PC-9 (cell line): ENCODE measurements around the gene GTF2F2. TPM values are rescaled to one million over a fixed set of nuclear protein-coding genes. Genes with fewer than 3 reads are reported as not detected.

Experiments
- BruUV-seq: library from RNA; stranded (reverse); fragments of 400-500 nt; replicated peaks from 2 replicates; lab custom pipeline; 2021; lab: Mats Ljungman, UMichigan
- CTCF ChIA-PET: fragments of 300-600 bp; sonication (Branson Sonifier 250); formaldehyde crosslinking; loops from one replicate; lab custom pipeline; 2022; ENCODE audit warnings: antibody characterized with exemption; lab: Charles Lee
- POLR2A ChIA-PET: fragments of 300-600 bp; sonication (Branson Sonifier 250); formaldehyde crosslinking; loops from one replicate; lab custom pipeline; 2022; ENCODE audit warnings: antibody characterized with exemption; ENCODE audit not compliant: unreplicated experiment; lab: Charles Lee
- DNase-seq, 2 experiments: peaks; one replicate each; pipeline versions ENCODE4 v3.0.0 to v3.0.0-alpha.2; 2015 to 2022; ENCODE audit warnings: mixed read lengths in 1 of 2
- H2AFZ ChIP-seq: fragments of 200-600 bp; sonication (generic); 2 replicates; pipeline ENCODE4 v1.8.1; 2017; ENCODE audit warnings: antibody characterized with exemption
- H3F3A ChIP-seq: fragments of 200-600 bp; sonication (generic); 2 replicates; pipeline ENCODE4 v1.8.1; 2017; ENCODE audit warnings: antibody characterized with exemption, mild to moderate bottlenecking, low read depth; ENCODE audit not compliant: insufficient read depth
- H3K27ac ChIP-seq: fragments of 200-600 bp; sonication (generic); 2 replicates; pipeline ENCODE4 v1.6.1; 2016; ENCODE audit warnings: mixed run types
- H3K27me3 ChIP-seq: fragments of 200-600 bp; sonication (generic); 2 replicates; pipeline ENCODE4 v1.6.1; 2016; ENCODE audit warnings: low read depth, mixed run types; ENCODE audit not compliant: insufficient read depth
- H3K36me3 ChIP-seq: fragments of 200-600 bp; sonication (generic); 2 replicates; pipeline ENCODE4 v1.6.1; 2016; ENCODE audit warnings: low read depth, mixed run types
- H3K4me1 ChIP-seq: fragments of 200-600 bp; sonication (generic); replicated peaks from 2 replicates; pipeline ENCODE4 v1.6.1; 2016; ENCODE audit warnings: mixed run types; ENCODE audit not compliant: insufficient read depth
- H3K4me2 ChIP-seq: fragments of 200-600 bp; sonication (generic); 2 replicates; pipeline ENCODE4 v1.6.1; 2017; ENCODE audit warnings: mixed run types
- H3K4me3 ChIP-seq: fragments of 200-600 bp; sonication (generic); 2 replicates; pipeline ENCODE4 v1.6.1; 2016; ENCODE audit warnings: mixed run types
- H3K79me2 ChIP-seq: fragments of 200-600 bp; sonication (generic); 2 replicates; pipeline ENCODE4 v1.6.1; 2017; ENCODE audit warnings: low read depth, mixed run types
- H3K9me2 ChIP-seq: fragments of 200-600 bp; sonication (generic); 2 replicates; pipeline ENCODE4 v1.8.1; 2017; ENCODE audit warnings: mild to moderate bottlenecking; ENCODE audit not compliant: insufficient read depth
- H3K9me3 ChIP-seq: fragments of 200-600 bp; sonication (generic); 2 replicates; pipeline ENCODE4 v1.8.1; 2016; ENCODE audit warnings: low read depth; ENCODE audit not compliant: insufficient read depth
- H4K20me1 ChIP-seq: fragments of 200-600 bp; sonication (generic); 2 replicates; pipeline ENCODE4 v1.8.1; 2017; ENCODE audit not compliant: insufficient read depth
- EZH2 ChIP-seq: fragments of 200-600 bp; sonication (generic); IDR thresholded peaks from 2 replicates; pipeline ENCODE4 v1.8.0; 2017; ENCODE audit warnings: antibody characterized with exemption, low read depth
- intact Hi-C: fragments of 100-400 bp; cut with micrococcal nuclease; formaldehyde crosslinking; loops from one replicate; pipeline ENCODE4 v1.10.0; 2022; ENCODE audit not compliant: unreplicated experiment
- total RNA-seq: library from RNA; stranded (reverse); gene quantifications from 2 replicates; pipeline ENCODE4 v1.2.3, GENCODE V29; 2021
- TF ChIP-seq, protein P1 (sequence below): fragments of 200-600 bp; sonication (generic); conservative IDR thresholded peaks from 2 replicates; pipeline ENCODE4 v1.6.1; 2017; ENCODE audit warnings: mixed run types, antibody characterized with exemption, mild to moderate bottlenecking, moderate library complexity

Gene GTF2F2
- total RNA-seq, 1 experiment from 2014 or later = 28.8 TPM

DNA sequence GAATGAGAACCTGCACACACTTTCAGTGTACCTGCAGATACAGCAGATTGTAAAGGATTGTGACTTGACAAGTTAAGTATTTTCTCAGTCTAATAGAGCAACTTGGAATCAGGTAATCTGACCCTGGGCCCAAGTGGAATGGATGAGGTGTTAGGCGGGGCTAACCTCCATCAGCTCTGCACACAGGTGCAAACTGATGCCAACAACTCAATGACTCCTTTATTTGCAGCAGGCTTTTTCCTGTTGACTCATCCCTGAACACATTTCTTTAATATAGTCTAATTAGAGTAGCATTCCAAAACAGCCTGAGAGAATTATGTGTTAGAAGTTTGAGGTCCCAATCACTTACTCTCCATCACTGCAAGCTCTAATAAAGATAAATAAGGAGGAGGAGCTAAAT, 171.9 kb downstream of the GTF2F2 start:
- no peak overlapping the region for H2AFZ ChIP-seq
- no peak overlapping the region for H3K4me3 ChIP-seq
- TF ChIP-seq, protein P1, sequence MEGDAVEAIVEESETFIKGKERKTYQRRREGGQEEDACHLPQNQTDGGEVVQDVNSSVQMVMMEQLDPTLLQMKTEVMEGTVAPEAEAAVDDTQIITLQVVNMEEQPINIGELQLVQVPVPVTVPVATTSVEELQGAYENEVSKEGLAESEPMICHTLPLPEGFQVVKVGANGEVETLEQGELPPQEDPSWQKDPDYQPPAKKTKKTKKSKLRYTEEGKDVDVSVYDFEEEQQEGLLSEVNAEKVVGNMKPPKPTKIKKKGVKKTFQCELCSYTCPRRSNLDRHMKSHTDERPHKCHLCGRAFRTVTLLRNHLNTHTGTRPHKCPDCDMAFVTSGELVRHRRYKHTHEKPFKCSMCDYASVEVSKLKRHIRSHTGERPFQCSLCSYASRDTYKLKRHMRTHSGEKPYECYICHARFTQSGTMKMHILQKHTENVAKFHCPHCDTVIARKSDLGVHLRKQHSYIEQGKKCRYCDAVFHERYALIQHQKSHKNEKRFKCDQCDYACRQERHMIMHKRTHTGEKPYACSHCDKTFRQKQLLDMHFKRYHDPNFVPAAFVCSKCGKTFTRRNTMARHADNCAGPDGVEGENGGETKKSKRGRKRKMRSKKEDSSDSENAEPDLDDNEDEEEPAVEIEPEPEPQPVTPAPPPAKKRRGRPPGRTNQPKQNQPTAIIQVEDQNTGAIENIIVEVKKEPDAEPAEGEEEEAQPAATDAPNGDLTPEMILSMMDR = no peak
- no peak for TF ChIP-seq EZH2
- H3K79me2 ChIP-seq = no peaks in the 10 kb centered on the region
- no peaks in the 10 kb centered on the region for H3K36me3 ChIP-seq
- H4K20me1 ChIP-seq = no peaks in the 10 kb centered on the region
- CTCF ChIA-PET = interaction anchor here (0.6 kb wide), 1 partner anchor 755 kb away, joined by 3 read pairs; no protein-coding TSS in a partner anchor
- no peaks in the 10 kb centered on the region for H3K9me2 ChIP-seq
- peak overlapping the region; percentile 70 for H3K27ac ChIP-seq
- no TSS peak for BruUV-seq
- peaks cover 26% of the 10 kb centered on the region for H3K4me1 ChIP-seq
- peaks cover 40% of the 10 kb centered on the region for H3F3A ChIP-seq
- POLR2A ChIA-PET = interaction anchor here (0.6 kb wide), 2 partner anchors 14 to 33 kb away, joined by 3 read pairs; no protein-coding TSS in a partner anchor
- no peaks in the 10 kb centered on the region for H3K9me3 ChIP-seq
- DNase-seq = peak; percentile 78 to 96
- intact Hi-C loops = no loop called here
- no peaks in the 10 kb centered on the region for H3K27me3 ChIP-seq
- H3K4me2 ChIP-seq = peak overlapping the region; percentile 42

DNA sequence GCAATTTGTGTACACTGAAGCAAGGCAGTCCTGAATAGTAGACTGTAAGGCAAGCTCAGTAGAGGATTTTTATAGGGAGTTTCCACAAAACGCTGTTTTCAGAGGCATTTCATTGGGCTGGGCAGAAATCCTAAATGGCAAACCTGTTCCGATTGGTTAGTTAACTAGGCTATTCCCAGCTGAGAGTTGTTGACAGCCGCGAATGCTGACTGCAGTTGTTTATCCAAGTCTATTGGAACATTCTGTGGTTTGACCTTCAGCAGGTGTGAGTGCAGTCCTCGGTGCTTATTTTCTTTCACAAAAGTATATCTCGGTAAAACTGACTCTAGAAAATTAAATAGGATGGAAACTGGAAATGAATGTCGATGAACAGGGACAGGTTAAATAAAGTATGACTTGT, 175.2 kb downstream of the GTF2F2 start:
- H3K27me3 ChIP-seq = no peaks in the 10 kb centered on the region
- H3K9me3 ChIP-seq = no peaks in the 10 kb centered on the region
- POLR2A ChIA-PET = no interaction called here
- CTCF ChIA-PET = no interaction called here
- H3K9me2 ChIP-seq = no peaks in the 10 kb centered on the region
- no peak overlapping the region for H3K4me2 ChIP-seq
- no peak overlapping the region for H3K4me3 ChIP-seq
- BruUV-seq = no TSS peak
- H3K36me3 ChIP-seq = no peaks in the 10 kb centered on the region
- peaks cover 26% of the 10 kb centered on the region for H3K4me1 ChIP-seq
- H3F3A ChIP-seq = peaks cover 38% of the 10 kb centered on the region
- TF ChIP-seq EZH2 = no peak
- TF ChIP-seq, protein P1 = no peak
- intact Hi-C loops = no loop called here
- H3K79me2 ChIP-seq = no peaks in the 10 kb centered on the region
- no peak overlapping the region for H2AFZ ChIP-seq
- no peaks in the 10 kb centered on the region for H4K20me1 ChIP-seq
- no peak for DNase-seq
- H3K27ac ChIP-seq = no peak overlapping the region

DNA sequence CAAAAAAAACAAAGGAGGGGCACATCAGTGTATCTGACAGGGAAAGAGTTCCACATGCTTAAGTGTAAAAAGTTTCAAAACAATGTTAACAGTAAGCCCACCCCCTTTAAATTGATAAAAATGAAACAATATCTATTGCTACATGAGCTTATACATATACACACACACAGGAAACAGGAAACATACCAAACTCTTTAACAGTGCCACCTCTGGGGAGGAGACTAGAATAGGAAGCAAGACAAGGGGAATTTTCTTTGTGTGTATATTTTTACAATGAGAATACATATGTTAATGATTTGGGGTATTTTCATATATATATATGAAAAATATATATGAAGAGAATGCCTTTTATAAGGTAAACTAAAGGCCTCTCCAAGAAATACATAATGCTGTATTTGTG, 175.9 kb downstream of the GTF2F2 start:
- CTCF ChIA-PET = no interaction called here
- no peaks in the 10 kb centered on the region for H3K27me3 ChIP-seq
- POLR2A ChIA-PET = interaction anchor here (0.6 kb wide), 1 partner anchor 248 kb away, joined by 6 read pairs; no protein-coding TSS in a partner anchor
- H4K20me1 ChIP-seq = no peaks in the 10 kb centered on the region
- H3K4me2 ChIP-seq = no peak overlapping the region
- H3K9me2 ChIP-seq = no peaks in the 10 kb centered on the region
- H3K9me3 ChIP-seq = no peaks in the 10 kb centered on the region
- TF ChIP-seq, protein P1 = no peak
- no peak for TF ChIP-seq EZH2
- H3K4me3 ChIP-seq = no peak overlapping the region
- H3F3A ChIP-seq = peaks cover 30% of the 10 kb centered on the region
- no peaks in the 10 kb centered on the region for H3K79me2 ChIP-seq
- H2AFZ ChIP-seq = no peak overlapping the region
- H3K4me1 ChIP-seq = peaks cover 20% of the 10 kb centered on the region
- BruUV-seq = no TSS peak
- no peak for DNase-seq
- no peak overlapping the region for H3K27ac ChIP-seq
- H3K36me3 ChIP-seq = no peaks in the 10 kb centered on the region
- intact Hi-C loops = no loop called here
